IPS-18c (cell line): ENCODE results near the gene C1QTNF5.

Experiments used
- H3K4me3 ChIP-seq: 2 replicates; pipeline ENCODE4 v1.7.0; 2013; ENCODE audit warnings: low read depth, mild to moderate bottlenecking, low read length, moderate library complexity; ENCODE audit not compliant: insufficient read depth
- H3K9me3 ChIP-seq: one replicate; pipeline ENCODE4 v1.6.1; 2013; ENCODE audit warnings: mild to moderate bottlenecking, low read length, moderate library complexity; ENCODE audit not compliant: control insufficient read depth, insufficient read depth

C1QTNF5 gene

GRCh38 chr11:119374632-119375336, 34.1 kb upstream of the C1QTNF5 start:
- peaks cover 3% of the 10 kb centered on the region for H3K9me3 ChIP-seq
- H3K4me3 ChIP-seq = no peak overlapping the region

- H3K9me3 ChIP-seq = peaks cover 3% of the 10 kb centered on the region
- H3K4me3 ChIP-seq = no peak overlapping the region
These were observed 33.4 kb upstream of the C1QTNF5 start for GRCh38 chr11:119373921-119374631.

DNA sequence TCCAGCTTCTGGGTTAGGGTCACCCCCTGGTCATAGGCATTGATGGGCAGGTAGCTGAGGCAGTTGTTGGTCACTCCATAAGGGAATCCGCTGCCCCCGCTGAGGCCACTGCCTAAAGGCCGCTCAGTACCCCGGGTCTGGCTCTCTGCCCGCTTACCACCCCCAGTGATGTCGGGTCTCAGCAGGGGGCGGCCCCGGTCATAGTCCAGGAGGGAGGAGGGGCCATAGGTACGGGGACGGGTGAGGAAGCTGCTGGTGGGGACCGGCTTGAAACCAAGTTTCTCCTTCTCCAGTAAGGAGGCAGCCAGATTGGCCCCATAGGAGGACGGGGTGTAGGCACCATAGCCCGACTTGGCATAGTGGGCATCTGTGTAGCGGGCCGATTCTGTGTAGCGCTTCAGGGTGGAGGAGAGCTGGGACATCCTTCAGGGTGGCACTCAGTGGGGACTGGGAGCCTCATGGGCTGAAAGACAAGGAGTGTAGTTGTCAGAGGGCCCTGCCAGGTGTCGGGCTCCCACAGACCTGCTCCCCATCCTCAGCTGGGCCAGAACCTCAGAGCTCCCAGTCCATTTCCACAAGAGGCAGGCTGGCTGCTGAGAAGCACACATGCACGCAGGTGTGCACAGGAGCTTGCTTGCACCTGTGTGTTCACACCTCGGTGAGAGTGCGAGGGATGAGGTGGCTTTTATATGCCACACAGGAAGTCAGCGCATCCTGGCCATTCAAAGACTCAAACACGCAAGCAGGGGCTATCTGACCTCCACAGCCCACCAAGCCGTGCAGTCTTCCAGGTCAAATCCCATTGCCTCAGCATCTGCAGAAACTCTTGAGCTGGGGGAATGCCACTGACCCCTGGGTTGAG, 32.6 kb upstream of the C1QTNF5 start:
- H3K4me3 ChIP-seq = no peak overlapping the region
- peaks cover 3% of the 10 kb centered on the region for H3K9me3 ChIP-seq

DNA sequence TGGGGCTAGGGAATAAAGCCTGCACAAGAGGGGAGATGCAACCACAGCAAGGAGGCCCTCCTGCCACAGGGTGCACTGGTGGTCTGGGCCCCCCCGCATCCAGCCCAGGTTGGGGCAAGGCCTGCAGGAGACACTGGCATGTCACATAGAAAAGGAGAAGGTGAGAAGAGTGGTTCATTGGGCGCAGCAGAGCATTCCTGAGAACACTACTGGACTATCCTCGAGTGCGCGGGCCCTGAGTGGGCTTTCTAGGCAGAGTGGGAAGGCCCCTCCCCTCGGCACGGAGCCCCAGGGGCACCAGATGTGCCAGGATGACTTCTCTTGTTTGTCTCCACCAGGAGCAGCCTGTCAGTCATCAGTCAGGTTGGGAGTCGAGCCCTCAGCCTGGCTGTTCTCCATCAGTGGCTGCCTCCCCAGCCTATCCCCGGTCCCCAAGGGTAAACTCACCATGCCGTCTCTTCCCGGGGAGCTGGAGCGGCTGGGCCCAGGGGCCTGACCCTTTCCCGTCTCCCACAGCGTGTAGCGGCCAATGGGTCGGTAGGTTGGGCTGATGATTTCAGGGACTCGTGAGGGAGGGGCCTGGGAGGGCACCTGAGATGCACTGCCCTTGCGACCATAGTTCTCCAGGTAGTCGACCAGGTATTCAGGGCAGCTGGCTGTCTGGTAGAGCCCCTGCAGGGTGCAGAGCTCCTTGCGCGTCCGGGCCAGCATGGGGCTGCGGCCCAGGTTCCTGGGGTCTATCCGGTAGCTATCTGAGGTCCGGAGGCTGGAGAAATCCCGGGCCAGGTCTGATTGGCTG, 31.8 kb upstream of the C1QTNF5 start:
- Histone ChIP-seq H3K4me3 (no peak overlapping the region), H3K9me3 (peaks cover 3% of the 10 kb centered on the region)

DNA sequence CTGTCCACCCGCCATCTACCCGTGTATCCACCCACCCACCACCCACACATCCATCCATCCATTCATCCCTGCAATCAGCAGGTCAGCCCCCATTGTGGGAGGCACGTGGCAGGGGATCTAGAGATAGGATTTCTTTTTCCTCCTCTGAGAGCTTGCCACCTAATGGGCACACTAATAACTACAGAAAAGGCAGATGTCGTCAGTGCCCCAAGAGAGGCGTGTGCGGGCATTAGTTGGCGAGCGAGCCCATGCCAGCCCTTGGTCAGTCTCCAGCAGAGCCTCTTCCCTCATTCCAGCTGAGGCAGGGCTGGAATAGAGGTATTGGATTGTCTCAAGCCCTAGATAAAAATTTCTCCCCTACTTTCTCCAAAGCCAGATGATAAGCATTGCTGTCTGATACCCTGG, 31.1 kb upstream of the C1QTNF5 start:
- peaks cover 3% of the 10 kb centered on the region for H3K9me3 ChIP-seq
- no peak overlapping the region for H3K4me3 ChIP-seq

DNA sequence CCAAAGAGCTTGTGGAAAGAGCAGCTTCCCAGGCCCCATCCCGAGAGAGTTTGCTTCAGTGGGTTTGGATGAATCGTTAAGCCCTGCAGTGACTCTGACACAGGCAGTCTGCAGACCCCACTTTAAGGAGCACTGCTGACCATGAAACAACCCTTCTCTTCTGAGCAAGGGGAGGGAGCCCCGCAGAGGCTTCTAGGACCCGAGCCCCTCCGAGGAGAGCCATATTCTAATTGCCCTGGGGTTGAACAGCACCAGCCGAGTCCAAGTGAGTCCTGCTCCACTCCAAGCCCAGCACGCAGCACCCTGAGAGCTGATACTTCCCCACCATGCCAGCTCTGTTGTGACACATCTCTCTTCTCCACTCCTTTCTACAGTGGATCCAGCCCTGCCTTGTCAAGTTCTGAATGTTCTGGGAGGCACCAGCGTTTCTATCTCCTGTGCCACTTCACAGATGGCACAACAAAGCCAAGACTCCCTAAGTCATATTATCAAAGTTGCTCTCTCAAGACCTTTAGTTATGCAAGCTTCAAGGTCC, 30.5 kb upstream of the C1QTNF5 start:
- peaks cover 3% of the 10 kb centered on the region for H3K9me3 ChIP-seq
- H3K4me3 ChIP-seq = no peak overlapping the region

- Histone ChIP-seq H3K9me3 (peaks cover 3% of the 10 kb centered on the region), H3K4me3 (no peak overlapping the region)
These were observed 29.9 kb upstream of the C1QTNF5 start for GRCh38 chr11:119370486-119371046.

GRCh38 chr11:119369132-119369925, 28.6 kb upstream of the C1QTNF5 start:
- peaks cover 3% of the 10 kb centered on the region for H3K9me3 ChIP-seq
- no peak overlapping the region for H3K4me3 ChIP-seq

DNA sequence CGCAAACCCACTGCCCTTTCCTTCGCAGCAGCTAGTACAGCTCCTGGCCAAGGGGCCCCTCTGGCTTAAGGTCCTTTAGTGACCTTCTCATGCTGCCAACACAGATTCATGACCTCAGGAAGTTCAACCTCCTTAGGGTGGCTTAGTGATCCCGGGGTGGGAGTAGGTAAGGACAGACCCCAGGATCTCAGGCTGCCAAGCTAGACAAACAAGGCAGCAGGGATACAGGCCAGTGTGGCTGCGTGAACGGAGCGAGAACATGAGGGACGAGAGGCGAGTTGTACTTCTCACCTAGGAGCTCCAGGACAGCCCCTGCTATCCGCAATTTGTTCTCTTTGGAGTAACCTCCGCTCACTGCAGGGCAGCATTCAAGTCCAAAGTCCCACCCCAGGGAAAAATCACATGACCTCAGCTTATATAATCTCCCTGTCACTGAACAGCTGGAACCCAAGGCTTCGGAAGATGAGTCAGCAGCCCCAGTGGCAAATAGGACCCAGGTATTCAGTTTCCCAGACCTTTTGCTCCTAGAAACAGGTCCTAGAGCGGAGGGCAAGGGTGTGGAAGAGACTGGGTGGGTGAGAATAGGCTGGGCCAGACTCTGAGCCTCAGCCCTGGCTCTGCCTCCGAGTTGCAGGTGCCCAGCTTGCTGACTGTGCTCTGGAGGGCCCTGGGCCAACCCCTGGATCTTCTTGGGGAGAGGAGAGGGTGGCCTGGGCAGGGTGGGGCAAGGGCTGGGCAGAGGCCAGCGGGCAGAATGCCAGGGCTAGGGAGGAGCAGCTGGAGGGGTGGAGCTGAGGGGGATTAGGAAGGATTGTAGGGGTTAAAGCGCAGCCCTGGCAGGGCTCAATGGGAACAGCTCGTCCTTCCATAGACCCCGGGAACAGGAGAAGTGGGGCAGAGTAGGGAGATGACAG, 27.7 kb upstream of the C1QTNF5 start:
- Histone ChIP-seq H3K4me3 (no peak overlapping the region), H3K9me3 (peaks cover 3% of the 10 kb centered on the region)

GRCh38 chr11:119367661-119368120, 27.0 kb upstream of the C1QTNF5 start:
- Histone ChIP-seq H3K9me3 (peaks cover 3% of the 10 kb centered on the region), H3K4me3 (no peak overlapping the region)

DNA sequence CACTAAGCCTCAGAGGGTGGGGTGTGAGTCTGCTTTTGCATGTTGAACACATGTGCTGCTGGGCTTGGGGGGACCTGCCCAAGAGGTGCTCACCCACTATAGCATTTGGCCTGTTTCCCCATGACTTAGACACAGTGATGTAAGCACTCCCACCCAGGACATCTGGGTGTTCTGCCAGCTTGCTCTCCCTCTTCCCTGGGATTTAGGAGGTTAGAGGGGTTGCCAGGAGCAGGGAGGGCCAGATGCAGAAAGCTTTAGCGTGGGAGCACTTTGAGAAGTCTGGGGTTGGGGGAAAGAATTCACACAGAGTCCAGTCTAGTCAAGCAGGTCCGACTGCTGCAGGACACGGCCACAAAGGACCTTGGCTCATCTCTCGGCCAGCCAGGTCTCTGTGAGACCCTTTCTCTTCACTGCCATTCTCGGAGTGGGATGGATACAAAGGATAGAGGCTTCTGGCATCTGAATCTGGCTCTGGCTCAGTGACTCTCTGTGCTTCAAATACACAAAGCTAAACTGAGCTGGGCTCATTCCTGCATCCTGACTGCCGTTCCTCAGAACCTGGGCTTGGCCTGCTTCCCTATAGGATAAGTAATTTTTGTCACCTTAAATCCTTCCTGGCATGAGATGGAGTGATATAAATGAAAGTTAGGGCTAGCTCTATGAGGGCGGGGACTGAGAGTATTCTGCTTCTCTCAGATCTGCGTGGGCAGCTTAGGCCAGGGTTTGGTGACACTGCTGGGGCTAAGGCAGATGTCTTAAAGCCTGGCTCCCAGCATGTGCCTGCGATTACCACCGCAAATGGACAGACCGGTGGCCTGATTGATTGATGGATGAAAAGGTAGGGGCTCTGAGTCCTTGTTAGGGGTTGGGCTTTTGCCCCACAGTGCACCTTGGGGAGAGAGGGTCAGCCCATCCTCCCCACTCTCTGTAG, 26.3 kb upstream of the C1QTNF5 start:
- H3K4me3 ChIP-seq = no peak overlapping the region

DNA sequence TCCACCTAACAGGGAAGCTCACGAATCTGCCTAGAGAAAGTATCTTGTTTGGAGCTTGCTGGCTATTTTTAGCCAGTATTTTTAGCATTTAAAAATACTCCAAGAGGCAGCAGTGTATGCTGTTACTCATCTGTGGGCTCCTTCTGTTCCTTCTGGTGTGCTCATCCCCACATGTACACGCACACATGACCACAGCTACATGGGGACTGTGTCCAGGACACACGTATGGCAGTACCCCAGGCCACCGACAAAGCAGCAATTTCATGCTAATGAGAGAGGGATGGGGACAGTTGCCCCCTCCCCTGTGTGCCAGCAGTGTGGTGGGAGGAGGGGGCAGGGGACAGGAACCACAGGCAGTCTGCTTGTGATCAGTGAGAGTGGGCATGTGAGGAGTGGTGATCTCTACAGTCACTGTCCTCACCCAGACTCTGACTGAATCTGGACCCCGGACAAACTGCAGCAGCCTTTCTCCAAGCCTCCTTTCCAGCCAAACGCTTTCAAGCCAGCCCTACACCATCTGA, 24.4 kb upstream of the C1QTNF5 start:
- H3K9me3 ChIP-seq = peaks cover 3% of the 10 kb centered on the region
- H3K4me3 ChIP-seq = no peak overlapping the region

More for the DNA sequence above, 26.3 kb upstream of the C1QTNF5 start:
- peaks cover 4% of the 10 kb centered on the region for H3K9me3 ChIP-seq

DNA sequence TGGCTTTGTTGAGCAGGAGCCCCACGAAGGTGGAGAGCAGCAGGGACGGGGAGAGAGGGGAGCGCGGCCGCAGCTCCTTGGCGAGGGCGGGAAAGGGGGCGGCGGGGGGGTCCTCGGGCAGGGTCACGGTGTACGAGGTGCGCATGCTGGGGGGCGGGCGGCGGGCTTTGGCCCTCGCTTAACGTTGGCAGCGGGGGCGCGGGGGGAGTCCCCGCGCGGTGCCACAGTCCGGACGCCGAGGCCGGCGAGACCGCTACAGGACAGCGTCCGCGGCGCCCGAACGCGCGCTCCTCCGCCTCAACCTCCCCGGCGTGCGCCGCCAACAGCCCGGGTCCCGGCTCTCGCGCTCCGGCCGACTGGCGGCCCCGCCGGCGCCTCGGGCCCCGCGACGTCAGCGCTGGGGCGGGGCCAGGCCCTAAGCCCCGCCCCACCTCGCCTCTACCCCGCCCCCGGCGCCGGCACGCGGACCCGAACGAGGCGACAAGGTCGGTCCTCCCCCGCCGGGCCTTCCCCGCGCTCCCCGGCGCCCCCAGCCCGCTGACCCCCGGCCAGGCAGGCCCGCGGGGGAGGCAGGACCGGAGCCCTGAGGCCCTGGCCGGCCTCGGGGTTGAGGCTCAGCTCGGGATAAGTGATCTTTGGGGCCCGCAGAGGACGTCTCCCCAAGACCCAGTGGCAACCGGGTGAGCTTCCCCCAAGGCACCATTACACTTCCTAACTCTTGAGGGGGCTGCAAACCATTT, 23.3 kb upstream of the C1QTNF5 start:
- Histone ChIP-seq H3K4me3 (peak overlapping the region; percentile 38), H3K9me3 (peaks cover 3% of the 10 kb centered on the region)
